NAMALWA (cell line): ENCODE measurements around the gene HPSE2.
"Not testable (repeated sequence)": the region's sequence is repeated elsewhere in the genome, so short reads cannot be mapped to it uniquely, and the experiment has no call there.

Source experiments
- DNase-seq: peaks from one replicate; pipeline ENCODE4 v3.0.0-alpha.2; 2015; ENCODE audit warnings: low spot score

The HPSE2 gene

DNA sequence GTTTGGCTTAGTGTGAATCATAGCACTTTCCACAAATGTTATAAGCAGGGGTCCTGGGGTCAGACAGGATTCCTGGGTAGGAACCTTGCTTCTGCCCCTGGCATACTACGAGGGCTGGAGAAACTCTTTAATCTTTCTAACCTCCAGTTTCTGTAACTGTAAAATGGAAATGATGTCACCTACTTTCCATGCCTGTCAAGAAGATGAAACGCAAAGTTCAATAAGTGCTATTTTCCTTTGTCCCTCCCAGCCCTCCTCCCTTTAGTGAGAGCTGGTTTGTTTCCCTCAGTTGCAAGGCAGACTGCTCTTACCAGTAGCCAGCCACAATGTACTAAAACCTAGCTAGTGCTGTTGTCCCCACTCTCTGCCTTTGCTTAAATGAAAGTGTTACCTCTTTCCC, 671.8 kb downstream of the HPSE2 start:
- DNase-seq = no peak

GRCh38 chr10:98560565-98560964, 675.1 kb downstream of the HPSE2 start:
- no peak for DNase-seq

- no peak for DNase-seq
Observed at GRCh38 chr10:98556061-98556460, 679.6 kb downstream of the HPSE2 start.

DNA sequence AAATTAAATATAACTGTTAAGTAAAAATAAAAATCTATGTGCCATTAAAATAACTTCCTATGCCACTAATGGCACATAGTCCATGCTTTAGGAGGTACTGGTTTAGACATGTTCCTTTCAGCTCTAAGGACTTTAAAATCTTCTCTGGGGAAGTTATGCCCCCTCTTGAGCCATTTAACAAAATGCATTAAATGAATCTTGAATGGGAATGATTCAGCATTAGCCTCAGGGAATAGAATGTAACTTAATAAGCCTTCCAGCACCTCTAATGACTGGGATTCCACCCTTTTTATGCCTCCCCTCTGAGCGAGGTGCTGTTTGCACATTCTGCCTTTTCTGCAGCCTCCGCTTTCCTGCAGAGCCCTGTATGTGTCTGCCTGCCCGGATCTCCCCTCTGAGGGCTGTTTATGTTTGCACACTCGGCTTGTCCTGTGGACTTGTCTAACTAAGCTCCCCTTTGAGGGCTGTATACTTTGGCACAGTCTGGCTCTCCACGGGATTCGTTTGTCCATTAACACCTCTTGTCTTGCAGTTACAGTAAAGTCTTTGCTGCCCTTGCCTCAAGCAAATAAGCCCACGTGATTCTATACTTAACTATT, 680.5 kb downstream of the HPSE2 start:
- DNase-seq = no peak

DNA sequence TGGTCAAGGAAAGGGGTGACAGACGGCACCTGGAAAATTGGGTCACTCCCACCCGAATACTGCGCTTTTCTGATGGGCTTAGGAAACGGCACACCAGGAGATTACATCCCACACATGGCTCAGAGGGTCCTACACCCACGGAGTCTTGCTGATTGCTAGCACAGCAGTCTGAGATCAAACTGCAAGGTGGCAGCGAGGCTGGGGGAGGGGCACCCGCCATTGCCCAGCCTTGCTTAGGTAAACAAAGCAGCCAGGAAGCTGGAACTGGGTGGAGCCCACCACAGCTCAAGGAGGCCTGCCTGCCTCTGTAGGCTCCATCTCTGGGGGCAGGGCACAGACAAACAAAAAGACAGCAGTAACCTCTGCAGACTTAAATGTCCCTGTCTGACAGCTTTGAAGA, 694.1 kb downstream of the HPSE2 start:
- not testable (repeated sequence) for DNase-seq

DNA sequence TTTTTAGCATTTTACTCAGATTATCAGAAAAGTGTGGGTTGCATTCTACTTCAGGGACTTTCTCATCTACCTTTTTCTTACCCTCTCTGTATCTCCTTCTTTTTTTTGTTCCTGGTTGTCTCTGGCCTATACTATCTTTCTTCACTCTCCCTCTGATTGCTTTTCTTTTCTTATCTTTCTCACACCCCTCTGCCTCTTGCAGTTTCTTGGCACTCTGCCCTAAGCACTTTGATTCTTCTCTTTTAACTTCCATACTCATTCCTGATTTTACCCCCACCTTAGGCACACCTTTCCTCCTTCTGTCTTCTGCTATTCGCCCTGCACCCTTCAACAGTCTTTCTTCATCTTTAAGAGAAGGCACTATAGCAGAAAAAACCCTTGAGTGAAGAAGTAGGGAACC, 696.1 kb downstream of the HPSE2 start:
- no peak for DNase-seq

DNA sequence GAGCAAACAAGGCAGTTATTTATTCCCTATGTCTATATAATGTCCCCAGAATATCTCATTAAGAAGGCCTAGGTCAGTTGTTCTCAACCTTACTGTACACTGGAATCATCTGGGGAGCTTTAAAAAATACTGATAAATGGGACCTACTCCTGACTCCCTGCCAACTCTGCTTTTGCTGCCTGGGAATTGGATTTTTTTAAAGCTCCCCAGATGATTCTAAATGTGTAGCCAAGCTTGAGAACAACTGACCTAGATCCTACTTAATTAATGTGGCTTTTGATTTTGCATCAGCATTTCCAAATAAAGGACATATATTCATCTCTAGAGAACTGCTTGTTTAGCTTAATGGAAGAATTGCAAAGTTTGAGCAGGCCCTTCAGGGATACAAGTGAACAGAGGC, 697.2 kb downstream of the HPSE2 start:
- DNase-seq = no peak

GRCh38 chr10:98536551-98536950, 699.1 kb downstream of the HPSE2 start:
- DNase-seq = no peak

GRCh38 chr10:98533746-98534445, 701.8 kb downstream of the HPSE2 start:
- DNase-seq = no peak

DNA sequence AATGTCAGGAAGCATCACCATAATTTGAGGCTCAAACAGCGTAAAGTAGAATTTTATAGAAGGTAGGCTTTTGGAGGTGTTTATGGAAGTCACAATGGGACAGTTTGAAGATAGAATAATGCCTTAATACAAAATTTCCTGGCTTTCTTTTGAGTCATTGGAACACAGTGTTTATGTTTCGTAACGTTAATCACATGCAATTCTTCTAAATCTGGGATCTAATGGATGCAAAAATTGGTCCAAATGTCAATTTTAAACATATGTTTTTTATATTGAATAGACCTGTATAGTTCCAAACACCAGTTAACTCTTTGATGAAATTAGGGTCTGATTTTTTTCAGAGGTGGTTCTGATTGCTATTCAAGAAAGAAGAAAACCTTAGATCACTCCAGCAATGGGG, 702.4 kb downstream of the HPSE2 start:
- DNase-seq = no peak

DNA sequence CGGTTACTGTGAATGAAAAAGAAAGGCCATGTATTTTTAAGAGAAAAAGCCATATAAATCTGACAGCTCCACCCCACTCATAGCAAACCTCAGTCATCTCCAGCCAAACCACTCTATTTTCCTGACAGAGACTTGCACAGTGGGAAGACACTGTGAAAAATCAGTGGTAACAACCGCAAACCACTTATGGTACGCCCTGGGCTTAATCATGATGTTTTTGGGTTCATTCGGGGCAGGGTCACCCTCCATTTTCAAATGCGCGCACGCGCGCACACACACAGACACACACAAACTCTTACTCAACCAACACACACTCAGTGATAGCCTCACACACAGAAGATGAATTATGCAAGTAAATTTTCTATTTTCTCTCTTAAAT, 706.9 kb downstream of the HPSE2 start:
- DNase-seq = no peak

DNA sequence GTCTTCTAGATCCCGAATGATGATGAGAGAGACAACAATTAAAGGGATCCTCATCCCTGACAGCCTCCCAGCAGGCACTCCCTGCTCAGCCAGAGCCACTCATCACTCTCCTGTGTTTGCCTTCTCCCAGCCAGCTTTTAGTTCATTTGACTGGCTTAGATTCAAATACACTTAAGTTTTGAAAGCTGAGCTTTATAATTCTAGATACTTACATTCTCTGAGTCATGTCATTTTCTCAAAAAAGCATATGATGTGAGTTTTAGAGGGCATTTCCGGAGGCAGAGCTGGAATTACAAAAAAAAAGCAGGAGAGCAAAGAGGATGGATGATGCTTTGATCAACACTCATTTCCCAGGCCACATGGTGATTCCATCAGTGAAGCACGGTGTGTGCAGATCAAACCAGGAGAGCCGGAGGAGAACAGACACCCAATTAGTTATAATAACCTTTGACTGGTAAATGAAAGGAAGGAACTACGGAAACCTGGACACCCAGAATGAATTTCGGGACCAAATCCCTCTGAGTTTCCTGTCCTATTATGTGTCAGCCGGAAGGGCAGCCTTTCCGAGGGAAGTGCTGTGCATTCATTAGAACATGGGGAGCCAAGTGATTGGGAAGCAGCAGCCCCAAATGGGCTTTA, 707.4 kb downstream of the HPSE2 start:
- DNase-seq = no peak

DNA sequence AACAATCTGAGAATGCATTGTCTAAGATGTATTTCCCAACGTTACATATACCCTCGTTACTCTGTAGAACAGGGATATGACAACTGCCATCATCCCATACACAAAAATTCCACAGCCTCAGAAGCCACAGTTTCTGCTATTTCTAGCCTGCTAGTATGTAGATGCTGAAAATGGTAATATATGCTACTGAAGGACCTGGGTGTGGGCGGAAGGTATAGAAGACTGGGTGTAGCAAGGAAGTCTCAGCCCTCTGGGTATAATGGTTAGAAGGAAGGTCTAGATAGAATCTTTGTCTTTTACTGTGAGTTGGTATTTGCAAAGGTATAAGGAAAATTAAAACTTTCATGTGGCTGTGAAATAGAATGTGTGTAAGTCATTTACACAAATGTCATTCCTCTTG, 709.7 kb downstream of the HPSE2 start:
- no peak for DNase-seq

DNA sequence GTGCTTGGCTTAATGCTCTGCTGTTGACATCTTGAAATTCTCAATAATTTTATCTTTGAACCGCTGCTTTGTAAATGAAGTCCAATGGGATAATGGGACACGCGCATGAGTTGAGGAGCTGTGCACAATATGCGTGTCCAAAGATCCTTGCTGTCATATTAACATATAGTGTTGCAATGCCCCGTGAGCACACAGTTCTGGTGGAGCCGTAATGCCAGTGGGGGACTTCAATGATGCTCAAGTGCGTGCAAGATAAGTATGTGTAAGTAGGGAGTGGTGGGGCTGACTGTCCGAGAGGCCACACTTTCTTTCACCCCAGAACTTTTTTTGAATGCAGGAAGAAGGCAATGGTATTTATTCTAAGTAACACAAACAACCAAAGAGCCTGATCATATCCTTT, 711.5 kb downstream of the HPSE2 start:
- DNase-seq = no peak

- no peak for DNase-seq
Observed at GRCh38 chr10:98519841-98520240, 715.8 kb downstream of the HPSE2 start.

- DNase-seq = no peak
Observed at GRCh38 chr10:98517672-98518071, 718.0 kb downstream of the HPSE2 start.

DNA sequence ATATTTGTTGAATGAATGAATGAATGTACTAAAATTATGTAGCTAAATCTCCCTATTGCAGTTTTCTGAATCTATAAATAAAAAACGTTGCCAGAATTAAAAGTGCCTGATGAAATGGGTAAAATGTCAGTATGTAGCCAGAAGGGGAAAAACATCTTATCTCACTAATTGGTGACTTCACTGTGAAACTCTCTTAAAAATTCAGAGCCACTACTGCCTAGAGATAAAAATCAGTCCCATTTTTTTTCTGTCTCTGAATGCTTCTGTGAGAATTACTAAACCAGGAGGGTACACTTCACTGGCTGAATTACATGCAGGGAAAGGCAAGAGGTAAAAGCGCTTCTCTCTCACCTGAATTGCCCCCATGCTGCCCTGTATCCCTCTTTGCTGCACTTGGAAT, 719.3 kb downstream of the HPSE2 start:
- DNase-seq = no peak

GRCh38 chr10:98513704-98514103, 721.9 kb downstream of the HPSE2 start:
- no peak for DNase-seq

DNA sequence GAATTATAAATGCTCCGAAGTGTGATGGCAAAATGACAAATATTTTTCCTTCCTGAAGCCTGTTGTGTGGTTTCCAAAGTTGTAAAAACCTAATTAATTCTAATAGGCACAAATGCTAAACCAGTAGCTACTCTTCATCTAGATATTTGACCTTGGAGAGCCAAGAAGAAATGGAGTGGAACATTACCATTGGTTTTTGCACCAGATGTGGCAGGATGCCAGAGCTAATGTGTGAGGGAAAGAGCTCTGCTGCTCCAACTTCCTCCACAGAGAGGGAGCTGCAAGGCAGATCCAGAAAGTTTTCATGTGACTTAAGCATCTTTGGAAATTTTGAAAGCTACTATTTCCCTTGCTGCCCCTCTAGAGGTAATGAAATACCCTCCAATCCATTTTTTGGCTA, 723.8 kb downstream of the HPSE2 start:
- no peak for DNase-seq

GRCh38 chr10:98510412-98510995, 725.1 kb downstream of the HPSE2 start:
- DNase-seq = no peak

DNA sequence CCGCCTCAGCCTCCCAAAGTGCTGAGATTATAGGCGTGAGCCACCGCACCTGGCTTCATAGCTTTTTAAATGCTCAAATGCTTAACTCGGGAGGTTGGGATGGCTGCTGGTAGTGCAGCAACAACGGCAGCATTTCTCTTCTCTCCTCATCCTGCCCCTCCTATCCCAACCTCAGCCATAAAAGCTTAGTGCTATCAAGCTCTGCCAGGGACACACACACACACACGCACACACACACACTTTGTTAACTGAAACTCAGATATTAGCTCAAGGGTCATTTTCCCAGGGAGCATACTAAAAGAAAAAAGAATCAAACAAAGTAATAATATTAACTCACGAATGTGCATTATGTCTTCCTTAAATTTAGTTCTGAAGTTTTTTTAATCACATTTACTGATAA, 725.9 kb downstream of the HPSE2 start:
- DNase-seq = no peak

DNA sequence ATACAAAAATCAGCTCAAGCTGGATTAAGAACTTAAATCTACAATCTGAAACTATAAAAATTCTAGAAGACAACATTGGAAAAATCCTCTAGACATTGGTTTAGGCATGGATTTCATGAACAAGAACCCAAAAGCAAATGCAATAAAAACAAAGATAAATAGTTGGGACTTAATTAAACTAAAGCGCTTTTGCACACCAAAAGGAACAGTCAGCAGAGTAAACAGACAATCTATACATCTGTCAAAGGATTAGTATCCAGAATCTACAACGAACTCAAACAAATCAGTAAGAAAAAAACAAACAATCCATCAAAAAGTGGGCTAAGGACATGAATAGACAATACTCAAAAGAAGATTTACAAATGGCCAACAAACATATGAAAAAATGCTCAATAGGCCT, 733.1 kb downstream of the HPSE2 start:
- not testable (repeated sequence) for DNase-seq

- DNase-seq = no peak
Observed at GRCh38 chr10:98492763-98493162, 742.9 kb downstream of the HPSE2 start.
